ENCODE results near the gene SOX6. TPM values are rescaled to one million over a fixed set of nuclear protein-coding genes. Genes with fewer than 3 reads are reported as not detected.

The SOX6 gene
- total RNA-seq, 1 experiment from 2014 or later: not detected

DNA sequence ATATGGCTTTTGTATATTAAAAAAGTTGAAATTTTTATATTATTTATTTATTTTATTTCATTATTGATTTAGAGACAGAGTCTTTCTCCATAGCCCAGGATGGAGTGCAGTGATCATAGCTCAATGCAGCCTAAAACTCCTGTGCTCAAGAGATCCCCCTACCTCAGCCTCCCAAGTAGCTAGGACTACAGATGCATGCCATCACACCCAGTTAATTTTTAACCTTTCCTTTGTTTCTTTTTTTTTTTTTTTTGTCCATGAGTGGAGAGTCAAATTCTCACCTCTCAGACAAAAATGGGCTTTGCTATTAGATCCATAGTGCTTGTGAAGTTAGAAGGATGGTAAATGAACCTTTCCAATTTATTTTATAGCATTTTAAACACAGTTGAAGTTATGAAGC is 182.5 kb downstream of the SOX6 start:
- H3K4me1 ChIP-seq (ENCODE audit: insufficient read depth, low read length): peaks cover 6% of the 10 kb centered on the region
- no peak overlapping the region for H4K8ac ChIP-seq (replicated peaks; ENCODE audit: insufficient read length, low read depth, low read length)
- no peaks in the 10 kb centered on the region for H3K79me2 ChIP-seq (ENCODE audit: insufficient read depth, low read length)
- H3K27me3 ChIP-seq (ENCODE audit: insufficient read depth, low read length): no peaks in the 10 kb centered on the region; the same call in 1 of the 2 replicates
- H4K5ac ChIP-seq (ENCODE audit: insufficient read length, low read depth, low read length): no peak overlapping the region
- no peak overlapping the region for H3K23ac ChIP-seq (ENCODE audit: insufficient read length, low read depth, low read length)
- no peak overlapping the region for H3K27ac ChIP-seq (ENCODE audit: insufficient read length, low read depth, low read length)
- no peak overlapping the region for H2AK5ac ChIP-seq (ENCODE audit: insufficient read length, low read length)
- H2BK120ac ChIP-seq (ENCODE audit: low read depth, low read length, poor library complexity, severe bottlenecking): no peak overlapping the region
- H2BK5ac ChIP-seq (ENCODE audit: insufficient read length, low read length): no peak overlapping the region
- no peaks in the 10 kb centered on the region for H4K20me1 ChIP-seq (ENCODE audit: control insufficient read depth, insufficient read depth, insufficient read length)
- DNase-seq: no peak
- H3K23me2 ChIP-seq (ENCODE audit: insufficient read length, low read depth, low read length, poor library complexity, severe bottlenecking): no peaks in the 10 kb centered on the region
- TF ChIP-seq, protein P1, sequence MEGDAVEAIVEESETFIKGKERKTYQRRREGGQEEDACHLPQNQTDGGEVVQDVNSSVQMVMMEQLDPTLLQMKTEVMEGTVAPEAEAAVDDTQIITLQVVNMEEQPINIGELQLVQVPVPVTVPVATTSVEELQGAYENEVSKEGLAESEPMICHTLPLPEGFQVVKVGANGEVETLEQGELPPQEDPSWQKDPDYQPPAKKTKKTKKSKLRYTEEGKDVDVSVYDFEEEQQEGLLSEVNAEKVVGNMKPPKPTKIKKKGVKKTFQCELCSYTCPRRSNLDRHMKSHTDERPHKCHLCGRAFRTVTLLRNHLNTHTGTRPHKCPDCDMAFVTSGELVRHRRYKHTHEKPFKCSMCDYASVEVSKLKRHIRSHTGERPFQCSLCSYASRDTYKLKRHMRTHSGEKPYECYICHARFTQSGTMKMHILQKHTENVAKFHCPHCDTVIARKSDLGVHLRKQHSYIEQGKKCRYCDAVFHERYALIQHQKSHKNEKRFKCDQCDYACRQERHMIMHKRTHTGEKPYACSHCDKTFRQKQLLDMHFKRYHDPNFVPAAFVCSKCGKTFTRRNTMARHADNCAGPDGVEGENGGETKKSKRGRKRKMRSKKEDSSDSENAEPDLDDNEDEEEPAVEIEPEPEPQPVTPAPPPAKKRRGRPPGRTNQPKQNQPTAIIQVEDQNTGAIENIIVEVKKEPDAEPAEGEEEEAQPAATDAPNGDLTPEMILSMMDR (conservative IDR thresholded peaks at IDR 0.05): no peak
- no peaks in the 10 kb centered on the region for H3K79me1 ChIP-seq (ENCODE audit: insufficient read depth, low read depth, low read length, poor library complexity, severe bottlenecking)
- no peak overlapping the region for H3K4ac ChIP-seq (ENCODE audit: low read depth, low read length)
- H3K18ac ChIP-seq (ENCODE audit: insufficient read length, low read depth, low read length): no peak overlapping the region
- no peak overlapping the region for H3K4me3 Mint-ChIP-seq
- H3K27me3 Mint-ChIP-seq (ENCODE audit: low read depth): no peaks in the 10 kb centered on the region
- no peak overlapping the region for H3K4me2 ChIP-seq (ENCODE audit: insufficient read depth, insufficient read length, low read length)
- H2BK12ac ChIP-seq (ENCODE audit: insufficient read length, low read depth, low read length): no peak overlapping the region
- H3K9ac ChIP-seq (ENCODE audit: extremely low read depth, insufficient read length, low read length): no peak overlapping the region
- no peaks in the 10 kb centered on the region for H3K9me3 ChIP-seq (ENCODE audit: control insufficient read depth, low read depth, low read length)
- no peak overlapping the region for H2AFZ ChIP-seq (ENCODE audit: low read length)
- H3T11ph ChIP-seq (ENCODE audit: low read length): no peak overlapping the region
- H4K91ac ChIP-seq (ENCODE audit: insufficient read length, low read depth, low read length): no peak overlapping the region
- no peak overlapping the region for H3K27ac Mint-ChIP-seq
- no peak overlapping the region for H3K14ac ChIP-seq (ENCODE audit: insufficient read depth, low read length)
- no peak overlapping the region for H2BK15ac ChIP-seq (ENCODE audit: low read depth, low read length)
- H3K4me1 Mint-ChIP-seq: peaks cover 37 to 38% of the 10 kb centered on the region in 2 experiments
- H3K9me3 Mint-ChIP-seq: no peaks in the 10 kb centered on the region
- no peaks in the 10 kb centered on the region for H3K36me3 Mint-ChIP-seq (ENCODE audit: insufficient read depth in 1 of 3, low read depth in 3 of 3)
- no peak overlapping the region for H2BK20ac ChIP-seq (ENCODE audit: low read depth, low read length, poor library complexity, severe bottlenecking)
- no peak overlapping the region for H3K56ac ChIP-seq (ENCODE audit: insufficient read length, low read depth, low read length)
